ENCODE data around the gene LMTK2. TPM values are rescaled to one million over a fixed set of nuclear protein-coding genes. Genes with fewer than 3 reads are reported as not detected.

Gene LMTK2
- total RNA-seq, 1 donor from 2014 or later: 20.6 TPM

- DNase-seq: no peak
- Mint-ChIP-seq H3K36me3 (ENCODE audit: unreplicated experiment) (no peaks in the 10 kb centered on the region), H3K4me1 (ENCODE audit: low read depth, unreplicated experiment) (no peaks in the 10 kb centered on the region), H3K27ac (ENCODE audit: unreplicated experiment) (no peak overlapping the region), H3K27me3 (ENCODE audit: unreplicated experiment) (peaks cover 4% of the 10 kb centered on the region), H3K4me3 (ENCODE audit: unreplicated experiment) (no peak overlapping the region), H3K9me3 (ENCODE audit: unreplicated experiment) (peaks cover 1% of the 10 kb centered on the region)
- TF ChIP-seq CTCF (IDR thresholded peaks at IDR 0.05; ENCODE audit: partially characterized antibody, unreplicated experiment): no peak
Observed at GRCh38 chr7:98225913-98226614, 119.4 kb downstream of the LMTK2 start.

- Mint-ChIP-seq H3K9me3 (ENCODE audit: unreplicated experiment) (peaks cover 1% of the 10 kb centered on the region), H3K36me3 (ENCODE audit: unreplicated experiment) (no peaks in the 10 kb centered on the region), H3K27ac (ENCODE audit: unreplicated experiment) (peak overlapping the region; percentile 59), H3K27me3 (ENCODE audit: unreplicated experiment) (peaks cover 4% of the 10 kb centered on the region), H3K4me3 (ENCODE audit: unreplicated experiment) (no peak overlapping the region), H3K4me1 (ENCODE audit: low read depth, unreplicated experiment) (no peaks in the 10 kb centered on the region)
- no peak for TF ChIP-seq CTCF (IDR thresholded peaks at IDR 0.05; ENCODE audit: partially characterized antibody, unreplicated experiment)
- no peak for DNase-seq
Observed at GRCh38 chr7:98227939-98228338, 121.3 kb downstream of the LMTK2 start.

GRCh38 chr7:98228801-98229200 lies 122.1 kb downstream of the LMTK2 start:
- Mint-ChIP-seq H3K27ac (ENCODE audit: unreplicated experiment) (no peak overlapping the region), H3K36me3 (ENCODE audit: unreplicated experiment) (no peaks in the 10 kb centered on the region)
- no peak for TF ChIP-seq CTCF (IDR thresholded peaks at IDR 0.05; ENCODE audit: partially characterized antibody, unreplicated experiment)

GRCh38 chr7:98229441-98229840 lies 122.8 kb downstream of the LMTK2 start:
- no peaks in the 10 kb centered on the region for H3K36me3 Mint-ChIP-seq (ENCODE audit: unreplicated experiment)
- H3K4me3 Mint-ChIP-seq (ENCODE audit: unreplicated experiment): no peak overlapping the region
- TF ChIP-seq CTCF (IDR thresholded peaks at IDR 0.05; ENCODE audit: partially characterized antibody, unreplicated experiment): no peak
- no peak overlapping the region for H3K27ac Mint-ChIP-seq (ENCODE audit: unreplicated experiment)
- no peak for DNase-seq
- H3K4me1 Mint-ChIP-seq (ENCODE audit: low read depth, unreplicated experiment): no peaks in the 10 kb centered on the region
- H3K9me3 Mint-ChIP-seq (ENCODE audit: unreplicated experiment): peaks cover 3% of the 10 kb centered on the region
- H3K27me3 Mint-ChIP-seq (ENCODE audit: unreplicated experiment): peaks cover 4% of the 10 kb centered on the region

More at GRCh38 chr7:98228801-98229200, 122.1 kb downstream of the LMTK2 start:
- Mint-ChIP-seq H3K27me3 (ENCODE audit: unreplicated experiment) (peaks cover 4% of the 10 kb centered on the region), H3K4me1 (ENCODE audit: low read depth, unreplicated experiment) (no peaks in the 10 kb centered on the region), H3K4me3 (ENCODE audit: unreplicated experiment) (no peak overlapping the region), H3K9me3 (ENCODE audit: unreplicated experiment) (peaks cover 2% of the 10 kb centered on the region)
- DNase-seq: no peak

- no peak overlapping the region for H3K27ac Mint-ChIP-seq (ENCODE audit: unreplicated experiment)
Observed at GRCh38 chr7:98229991-98230745, 123.5 kb downstream of the LMTK2 start.

More at GRCh38 chr7:98229991-98230745, 123.5 kb downstream of the LMTK2 start:
- Mint-ChIP-seq H3K9me3 (ENCODE audit: unreplicated experiment) (peaks cover 6% of the 10 kb centered on the region), H3K27me3 (ENCODE audit: unreplicated experiment) (peaks cover 4% of the 10 kb centered on the region), H3K4me1 (ENCODE audit: low read depth, unreplicated experiment) (no peaks in the 10 kb centered on the region), H3K36me3 (ENCODE audit: unreplicated experiment) (no peaks in the 10 kb centered on the region), H3K4me3 (ENCODE audit: unreplicated experiment) (no peak overlapping the region)
- no peak for DNase-seq
- TF ChIP-seq CTCF (IDR thresholded peaks at IDR 0.05; ENCODE audit: partially characterized antibody, unreplicated experiment): no peak

All from glutamatergic neuron (in vitro differentiated cells).